ENCODE data around the gene HAPLN1.

Gene HAPLN1

DNA sequence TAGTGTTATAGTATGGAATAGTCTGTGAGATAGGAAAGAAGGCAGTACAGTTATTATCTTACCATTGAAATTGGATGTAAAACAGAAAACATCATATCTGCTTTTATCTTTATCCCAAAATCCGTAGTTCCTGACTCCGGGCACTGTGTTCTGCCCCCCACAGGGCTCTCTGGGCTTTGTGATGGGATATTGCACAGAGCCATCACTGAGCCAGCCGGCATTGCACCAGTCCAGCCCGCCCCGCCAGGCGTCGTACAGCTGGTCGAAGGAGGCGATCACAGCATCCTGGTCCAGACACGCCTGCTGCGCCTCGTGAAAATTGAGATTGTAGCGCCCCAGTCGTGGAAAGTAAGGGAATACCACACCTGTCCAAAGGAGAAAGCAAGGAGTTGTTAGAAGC, 76.4 kb downstream of the HAPLN1 start:
- no peak for DNase-seq (ENCODE audit: low read depth in 2 of 2, low spot score in 1 of 2)

DNA sequence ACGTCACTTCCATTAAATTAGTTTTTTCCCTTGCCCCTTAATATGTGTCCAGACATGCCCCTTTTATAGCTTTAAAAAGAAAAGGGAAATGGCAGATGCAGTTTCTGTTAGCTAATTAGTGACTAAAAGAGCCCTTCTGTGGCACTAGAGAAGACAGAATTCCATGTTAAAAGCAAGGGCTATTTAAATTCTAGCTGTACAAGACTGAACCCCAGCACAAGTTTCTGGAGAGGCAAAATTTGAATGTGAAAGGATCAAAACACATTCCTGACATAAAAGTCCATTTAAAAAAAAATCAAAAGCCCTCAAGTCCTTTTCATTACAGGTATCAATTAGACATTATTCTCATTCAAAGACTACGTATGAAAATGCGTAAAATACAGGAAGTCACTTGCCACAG, 78.7 kb downstream of the HAPLN1 start:
- no peak for DNase-seq (ENCODE audit: low read depth in 2 of 2, low spot score in 1 of 2)

DNA sequence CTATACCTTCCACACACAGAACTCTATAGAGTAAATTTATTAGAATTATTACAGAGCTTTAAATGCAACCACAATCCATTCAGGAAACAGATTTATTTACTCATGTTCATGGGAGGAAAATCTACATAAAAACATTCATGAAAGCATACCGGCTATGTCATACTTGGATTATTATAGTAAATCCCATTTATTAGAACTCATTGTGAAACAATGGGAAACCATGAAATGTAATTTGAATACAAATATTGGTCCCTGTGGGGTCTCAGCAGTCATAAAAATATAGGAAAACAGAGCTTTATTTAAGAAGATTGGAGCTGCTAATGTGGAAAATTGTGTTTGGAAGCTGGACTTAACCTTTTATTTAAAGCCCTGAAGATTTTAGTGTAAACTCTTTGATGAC, 80.7 kb downstream of the HAPLN1 start:
- no peak for DNase-seq (ENCODE audit: low read depth in 2 of 2, low spot score in 1 of 2)

DNA sequence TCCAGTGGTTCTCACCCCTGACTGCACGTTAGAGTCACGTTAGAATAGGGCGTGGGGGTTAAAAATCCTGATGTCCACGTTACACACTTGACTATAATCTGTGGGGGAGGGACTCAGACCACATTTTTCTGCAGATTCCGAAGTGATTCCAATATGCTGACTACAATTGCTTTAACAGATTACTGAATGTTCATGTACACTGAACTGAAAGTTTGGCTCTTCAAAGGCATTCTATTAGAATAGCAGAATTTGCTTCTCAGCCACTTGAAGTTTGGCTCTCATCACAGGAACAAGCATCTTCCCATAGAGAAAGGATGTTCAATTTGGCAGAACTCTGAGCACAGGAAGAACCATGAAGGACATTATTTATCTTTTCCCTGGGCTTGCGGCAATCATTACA, 84.5 kb downstream of the HAPLN1 start:
- DNase-seq (ENCODE audit: low read depth in 2 of 2, low spot score in 1 of 2) = no peak

DNA sequence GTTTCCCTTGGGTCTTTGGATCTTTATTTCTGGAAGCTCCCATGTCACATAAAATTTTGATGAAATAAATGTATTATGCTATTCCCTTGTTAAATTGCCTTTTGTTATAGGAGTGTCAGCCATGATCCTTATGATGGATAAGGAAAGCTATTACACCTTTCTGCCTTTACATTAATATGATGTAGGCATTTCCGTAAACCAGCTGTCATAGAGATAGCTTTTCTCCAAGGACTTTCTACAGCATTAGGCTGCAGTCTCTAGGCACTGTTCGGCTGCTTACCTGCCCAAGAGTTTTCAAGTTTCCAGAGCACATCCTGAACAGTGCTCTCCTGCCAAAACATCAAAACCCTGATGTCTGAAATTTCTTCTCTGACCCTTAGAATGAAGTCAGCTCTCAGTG, 87.4 kb downstream of the HAPLN1 start:
- no peak for DNase-seq (ENCODE audit: low read depth in 2 of 2, low spot score in 1 of 2)

GRCh38 chr5:83632874-83633273, 87.8 kb downstream of the HAPLN1 start:
- no peak for DNase-seq (ENCODE audit: low read depth in 2 of 2, low spot score in 1 of 2)

- DNase-seq (ENCODE audit: low read depth in 2 of 2, low spot score in 1 of 2) = no peak
Observed at GRCh38 chr5:83628360-83628759, 92.3 kb downstream of the HAPLN1 start.

GRCh38 chr5:83614841-83615240, 105.8 kb downstream of the HAPLN1 start:
- no peak for DNase-seq (ENCODE audit: low read depth in 2 of 2, low spot score in 1 of 2)

DNA sequence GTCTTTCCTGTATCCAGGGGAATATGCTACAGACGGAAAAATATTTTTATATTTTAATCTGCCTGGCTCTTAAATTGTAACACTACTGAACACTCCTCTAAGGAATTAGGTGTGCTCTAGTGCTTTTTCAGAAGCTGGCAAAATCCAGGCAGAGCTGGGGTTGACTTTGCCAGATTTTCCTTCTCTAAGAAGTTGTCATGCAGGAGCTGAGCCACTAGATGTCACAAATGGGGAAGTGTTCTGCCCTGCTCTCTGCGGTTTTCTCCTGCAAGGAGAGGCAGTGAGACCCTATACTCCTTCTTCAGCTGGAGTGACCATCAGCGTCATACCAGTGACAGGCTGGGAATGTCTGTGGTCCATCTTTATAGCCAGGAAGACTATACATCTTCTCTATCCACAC, 112.5 kb downstream of the HAPLN1 start:
- DNase-seq (ENCODE audit: low read depth in 2 of 2, low spot score in 1 of 2) = no peak

- no peak for DNase-seq (ENCODE audit: low read depth in 2 of 2, low spot score in 1 of 2)
Observed at GRCh38 chr5:83595217-83595616, 125.4 kb downstream of the HAPLN1 start.

DNA sequence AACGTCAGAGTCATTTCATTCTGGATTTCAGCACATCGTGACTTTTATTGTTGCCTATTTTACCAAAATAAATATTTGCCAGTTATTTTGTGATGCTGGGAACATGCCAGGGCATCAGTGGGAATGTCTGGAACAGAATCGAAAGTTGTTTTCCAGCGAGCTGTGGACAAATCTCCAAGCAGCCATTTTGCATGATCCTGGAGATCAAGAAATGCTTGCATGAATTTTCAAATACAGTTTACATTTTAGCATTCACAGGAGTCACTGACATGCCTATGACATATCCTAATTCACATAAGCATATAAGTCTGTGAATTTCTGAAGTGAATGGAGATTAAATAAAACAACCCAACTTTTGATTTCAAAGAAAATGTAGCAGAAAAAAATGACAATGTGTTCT, 129.7 kb downstream of the HAPLN1 start:
- no peak for DNase-seq (ENCODE audit: low read depth in 2 of 2, low spot score in 1 of 2)

DNA sequence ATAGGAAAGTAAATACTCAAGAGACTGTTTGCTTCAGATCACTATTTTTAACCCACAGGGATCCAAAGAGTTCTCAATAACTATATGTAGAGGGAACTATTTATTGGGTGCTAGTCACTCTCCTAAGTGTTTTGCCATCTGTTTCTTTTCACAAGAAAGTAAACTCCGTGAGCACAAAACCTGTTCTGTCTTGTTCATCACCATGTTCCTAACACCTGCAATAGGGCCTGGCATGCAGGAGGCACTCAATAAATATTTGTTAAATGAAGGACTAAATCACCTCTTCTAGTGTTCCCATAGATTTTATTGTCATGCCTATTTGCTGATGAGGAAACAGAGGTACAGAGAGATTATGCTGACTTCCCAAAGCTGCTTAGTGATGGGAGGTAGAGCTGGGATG, 130.9 kb downstream of the HAPLN1 start:
- DNase-seq (ENCODE audit: low read depth in 2 of 2, low spot score in 1 of 2) = no peak

All from stimulated activated CD8-positive, alpha-beta memory T cell treated with anti-CD3 and anti-CD28 coated beads, Interleukin-4, amount 100 ng/mL, for 1 hour (primary cell).